K562 (cell line): Measurements from ENCODE around the gene UGT3A2. TPM values are rescaled to one million over a fixed set of nuclear protein-coding genes. Genes with fewer than 3 reads are reported as not detected.

ENCODE experiments used
- ATAC-seq: fragments of 200-7000 bp; cut with Tn5 transposase; 3 replicates; pipeline ENCODE4 v1.9.1; 2020; ENCODE audit warnings: moderate library complexity
- BruUV-seq: library from RNA; stranded (reverse); fragments of 400-500 nt; replicated peaks from 2 replicates; lab custom pipeline; 2021; lab: Mats Ljungman, UMichigan
- CTCF ChIA-PET: fragments of 300-600 bp; formaldehyde crosslinking; extraction: SDS; loops from one replicate; lab custom pipeline; 2021; ENCODE audit warnings: low intra/inter-chr PET ratio; lab: Yijun Ruan, JAX
- POLR2A ChIA-PET: fragments of 300-600, 350-650 bp; sonication (Branson Sonifier 250); formaldehyde crosslinking; extraction: SDS; loops from one replicate; lab custom pipeline; 2021; ENCODE audit warnings: antibody characterized with exemption, inconsistent platforms; lab: Yijun Ruan, JAX
- DNase-seq, 4 experiments: peaks; one replicate each; pipeline versions ENCODE4 v3.0.0 to v3.0.0-alpha.2; 2011 to 2018; ENCODE audit warnings: low spot score in 3 of 4, mixed read lengths in 3 of 4; ENCODE audit errors: extremely low read depth in 1 of 4
- FAIRE-seq: peaks from 2 replicates; lab custom pipeline; 2011; peaks lifted over from hg19 to GRCh38; lab: Jason Lieb, UNC
- H2AFZ ChIP-seq: 2 replicates; pipeline ENCODE4 v1.6.0; 2011; ENCODE audit warnings: low read depth, low read length, control low read depth, inconsistent platforms
- H3K27ac ChIP-seq: fragments of 200-600 bp; 3 replicates; pipeline ENCODE4 v1.8.0; 2011; ENCODE audit warnings: low read depth, mild to moderate bottlenecking, control low read depth, inconsistent platforms, low read length, moderate library complexity, mixed read lengths; ENCODE audit errors: extremely low read depth
- H3K27me3 ChIP-seq, 2 experiments: fragments of 300-600 bp in 1 of 2; 2 replicates in 1 of 2; 3 replicates in 1 of 2; pipeline versions ENCODE4 v1.6.0 to v1.8.0; 2011; ENCODE audit warnings: inconsistent platforms in 2 of 2, low read length in 2 of 2, mild to moderate bottlenecking in 1 of 2, mixed read lengths in 1 of 2, moderate library complexity in 1 of 2; ENCODE audit not compliant: control insufficient read depth in 2 of 2, insufficient read depth in 2 of 2
- H3K36me3 ChIP-seq: fragments of 300-600 bp; 3 replicates; pipeline ENCODE4 v1.8.0; 2011; ENCODE audit warnings: mild to moderate bottlenecking, low read length, inconsistent platforms; ENCODE audit not compliant: control insufficient read depth, insufficient read depth
- H3K4me1 ChIP-seq, 2 experiments: fragments of 200-600 bp in 1 of 2; replicated peaks in 1 of 2; 2 replicates in 1 of 2; 3 replicates in 1 of 2; pipeline versions ENCODE4 v1.5.1 to v1.8.0; 2011; ENCODE audit warnings: inconsistent platforms in 2 of 2, low read length in 2 of 2, mild to moderate bottlenecking in 1 of 2, mixed read lengths in 1 of 2, moderate library complexity in 1 of 2; ENCODE audit not compliant: control insufficient read depth in 2 of 2, insufficient read depth in 2 of 2
- H3K4me2 ChIP-seq: 2 replicates; pipeline ENCODE4 v1.6.1; 2011; ENCODE audit warnings: low read length, control low read depth, inconsistent platforms, mixed read lengths; ENCODE audit not compliant: insufficient read depth
- H3K4me3 ChIP-seq: fragments of 200-600 bp; sonication (generic), shearing (Covaris generic); 2 replicates; pipeline ENCODE4 v1.5.1; 2016; ENCODE audit warnings: control low read depth, inconsistent platforms
- H3K79me2 ChIP-seq: fragments of 200-600 bp; 3 replicates; pipeline ENCODE4 v1.8.0; 2011; ENCODE audit warnings: low read length, inconsistent platforms; ENCODE audit not compliant: control insufficient read depth, insufficient read depth
- H3K9ac ChIP-seq, 2 experiments: 2 replicates each; pipeline versions ENCODE4 v1.6.0 to v1.6.1; 2011; ENCODE audit warnings: low read depth in 2 of 2, low read length in 2 of 2, control low read depth in 1 of 2, inconsistent platforms in 1 of 2, mild to moderate bottlenecking in 1 of 2, mixed read lengths in 1 of 2; ENCODE audit not compliant: insufficient read depth in 1 of 2
- H3K9me1 ChIP-seq: one replicate; pipeline ENCODE4 v1.6.0; 2011; ENCODE audit warnings: inconsistent platforms, mild to moderate bottlenecking, low read length, moderate library complexity; ENCODE audit not compliant: control insufficient read depth, insufficient read depth
- H3K9me3 ChIP-seq: replicated peaks from 2 replicates; pipeline ENCODE4 v1.5.1; 2011; ENCODE audit warnings: low read depth, low read length, inconsistent platforms; ENCODE audit not compliant: control insufficient read depth, insufficient read depth
- H4K20me1 ChIP-seq: replicated peaks from 2 replicates; pipeline ENCODE4 v1.6.1; 2011; ENCODE audit warnings: low read length, inconsistent platforms, mixed read lengths; ENCODE audit not compliant: control insufficient read depth, insufficient read depth
- CREM ChIP-seq: IDR thresholded peaks from 2 replicates; pipeline ENCODE4 v1.6.1; 2014; ENCODE audit warnings: antibody characterized with exemption, low read depth
- DIDO1 ChIP-seq: fragments of 450-650 bp; IDR thresholded peaks from 2 replicates; pipeline ENCODE4 v1.6.1; 2016; ENCODE audit warnings: low read depth, missing biosample characterization, missing genetic modification characterization
- EZH2 ChIP-seq: IDR thresholded peaks from 2 replicates; pipeline ENCODE4 v1.6.1; 2012; ENCODE audit warnings: low read depth, mild to moderate bottlenecking, inconsistent platforms, low read length, borderline replicate concordance
- GTF2B ChIP-seq: IDR thresholded peaks from 2 replicates; pipeline ENCODE4 v1.6.1; 2011; ENCODE audit not compliant: insufficient read length; ENCODE audit errors: extremely low read depth
- KAT2B ChIP-seq: IDR thresholded peaks from one replicate; pipeline ENCODE4 v1.6.1; 2012; ENCODE audit warnings: low read depth, mild to moderate bottlenecking, control low read depth, inconsistent platforms, low read length, moderate library complexity
- KLF1 ChIP-seq: fragments of 450-650 bp; IDR thresholded peaks from 2 replicates; pipeline ENCODE4 v1.6.1; 2016; ENCODE audit warnings: missing genetic modification characterization, missing compliant biosample characterization
- KLF6 ChIP-seq: fragments of 250-450 bp; sonication (Bioruptor Pico); IDR thresholded peaks from 2 replicates; pipeline ENCODE4 v1.4.0; 2020; ENCODE audit warnings: mild to moderate bottlenecking, moderate library complexity, borderline replicate concordance
- PREB ChIP-seq: sonication (generic); formaldehyde crosslinking; IDR thresholded peaks from 2 replicates; pipeline ENCODE4 v1.8.1; 2023; ENCODE audit warnings: mild to moderate bottlenecking, missing genetic modification reagents
- SMARCA4 ChIP-seq: fragments of 450-650 bp; IDR thresholded peaks from 2 replicates; pipeline ENCODE4 v1.6.1; 2016
- SMARCA5 ChIP-seq: fragments of 450-650 bp; IDR thresholded peaks from 2 replicates; pipeline ENCODE4 v1.6.1; 2016
- SMARCE1 ChIP-seq: fragments of 450-650 bp; IDR thresholded peaks from 2 replicates; pipeline ENCODE4 v1.7.1; 2016; ENCODE audit warnings: mild to moderate bottlenecking
- TFAM ChIP-seq: fragments of 250-450 bp; sonication (Bioruptor Pico); conservative IDR thresholded peaks from 2 replicates; pipeline ENCODE4 v1.5.0; 2021; ENCODE audit warnings: mild to moderate bottlenecking, moderate library complexity
- THRAP3 ChIP-seq: fragments of 450-650 bp; IDR thresholded peaks from 2 replicates; pipeline ENCODE4 v1.6.1; 2016; ENCODE audit warnings: mild to moderate bottlenecking, inconsistent platforms, borderline replicate concordance
- U2AF1 ChIP-seq: fragments of 200-400 bp; formaldehyde crosslinking; optimal IDR thresholded peaks from 2 replicates; pipeline ENCODE3; 2017; ENCODE audit warnings: mild to moderate bottlenecking, low read depth, low read length, moderate library complexity
- ZBTB34 ChIP-seq: fragments of 250-450 bp; sonication (Bioruptor Pico); IDR thresholded peaks from 2 replicates; pipeline ENCODE4 v1.8.0; 2021; ENCODE audit warnings: mild to moderate bottlenecking, moderate library complexity
- ZBTB43 ChIP-seq: sonication (generic); formaldehyde crosslinking; IDR thresholded peaks from 2 replicates; pipeline ENCODE4 v1.8.0; 2023; ENCODE audit warnings: mild to moderate bottlenecking, missing genetic modification reagents
- ZNF395 ChIP-seq: fragments of 200-800 bp; sonication (Bioruptor generic); IDR thresholded peaks from 2 replicates; pipeline ENCODE4 v1.6.1; 2017; ENCODE audit warnings: missing genetic modification characterization, missing compliant biosample characterization
- ZNF444 ChIP-seq: fragments of 250-450 bp; sonication (Bioruptor Pico); IDR thresholded peaks from 2 replicates; pipeline ENCODE4 v1.4.0; 2020; ENCODE audit warnings: mild to moderate bottlenecking, moderate library complexity
- whole genome bisulfite sequencing: fragments of 100-300 bp; shearing (Covaris generic); methylation state at CpG from one replicate; pipeline ENCODE4 v1.1.6; 2016; ENCODE audit warnings: low coverage, mixed read lengths; ENCODE audit not compliant: insufficient coverage; ENCODE audit errors: missing lambda C conversion rate; 5-methylcytosine and 5-hydroxymethylcytosine counted together
- in situ Hi-C: fragments of 300-500 bp; cut with MboI; formaldehyde crosslinking; loops from 4 replicates; pipeline ENCODE4 v1.15.0; 2018; ENCODE audit warnings: inconsistent platforms, mixed read lengths
- intact Hi-C: fragments of 100-400 bp; cut with micrococcal nuclease; formaldehyde crosslinking; loops from 2 replicates; pipeline ENCODE4 v1.14.2; 2022
- polyA plus RNA-seq, 8 experiments: library from polyadenylated mRNA; depleted of rRNA in 4 of 8; stranded (reverse) in 5 of 8; unstranded in 3 of 8; fragments of >200 nt; fragmentation: Nextera tagmentation in 2 of 8; fragmentation: Illumina TruSeq in 1 of 8; extraction: Ambion mirVana in 2 of 8; extraction: Trizol in 1 of 8; gene quantifications; 2 replicates each; pipeline versions ENCODE4 v1.2.1 to v1.2.3, GENCODE V29; 2011 to 2014; ENCODE audit warnings: inconsistent platforms in 1 of 8, missing spikeins in 1 of 8
- total RNA-seq, 7 experiments: library from RNA; depleted of rRNA in 6 of 7; stranded (reverse); fragments of >200 nt in 6 of 7; fragmentation: Illumina TruSeq in 2 of 7; extraction: Trizol in 2 of 7; gene quantifications; 2 replicates each; pipeline versions ENCODE4 v1.2.1 to v1.2.3, GENCODE V29; 2011 to 2021; ENCODE audit warnings: low replicate concordance in 1 of 7

The UGT3A2 gene
- total and polyA plus RNA-seq, 9 of the 15 experiments (the other 6 are each of a cell fraction or from before 2014, with no cell fraction given): not detected

GRCh38 chr5:36017004-36017403 is 49.7 kb downstream of the UGT3A2 start:
- Histone ChIP-seq H4K20me1 (no peaks in the 10 kb centered on the region), H2AFZ (no peak overlapping the region), H3K4me1 (no peaks in the 10 kb centered on the region), H3K9me1 (no peaks in the 10 kb centered on the region), H3K27ac (no peak overlapping the region), H3K4me3 (no peak overlapping the region), H3K4me2 (no peak overlapping the region), H3K9me3 (no peaks in the 10 kb centered on the region), H3K36me3 (no peaks in the 10 kb centered on the region), H3K27me3 (no peaks in the 10 kb centered on the region), H3K79me2 (no peaks in the 10 kb centered on the region), H3K9ac (no peak overlapping the region)
- intact Hi-C loops (no loop called here), in situ Hi-C loops (no loop called here)
- FAIRE-seq (no peak), ATAC-seq (no peak), DNase-seq (no peak)
- POLR2A ChIA-PET: no interaction called here
- BruUV-seq: no TSS peak
- TF ChIP-seq GTF2B (no peak), SMARCE1 (no peak), U2AF1 (no peak), TFAM (CRISPR knock-in tag) (no peak), ZNF395 (CRISPR knock-in tag) (no peak), KLF1 (no peak), ZNF444 (CRISPR knock-in tag) (no peak), SMARCA5 (no peak), SMARCA4 (no peak), THRAP3 (no peak), PREB (CRISPR knock-in tag) (no peak), KAT2B (no peak), EZH2 (no peak), KLF6 (CRISPR knock-in tag) (no peak), DIDO1 (tag) (no peak), CREM (no peak), ZBTB43 (CRISPR knock-in tag) (no peak), ZBTB34 (no peak)
- CTCF ChIA-PET: no interaction called here
- WGBS: 0% methylated on average over 1 of the region's 1 CpG
